Measurements from ENCODE around the gene BAAT. TPM values are rescaled to one million over a fixed set of nuclear protein-coding genes. Genes with fewer than 3 reads are reported as not detected.
A peak's percentile ranks its signal among the peaks of the same experiment; 100 is the strongest.

The BAAT gene
- total and polyA plus RNA-seq, 2 experiments from 2014 or later, result 19.8 to 41.8 TPM

DNA sequence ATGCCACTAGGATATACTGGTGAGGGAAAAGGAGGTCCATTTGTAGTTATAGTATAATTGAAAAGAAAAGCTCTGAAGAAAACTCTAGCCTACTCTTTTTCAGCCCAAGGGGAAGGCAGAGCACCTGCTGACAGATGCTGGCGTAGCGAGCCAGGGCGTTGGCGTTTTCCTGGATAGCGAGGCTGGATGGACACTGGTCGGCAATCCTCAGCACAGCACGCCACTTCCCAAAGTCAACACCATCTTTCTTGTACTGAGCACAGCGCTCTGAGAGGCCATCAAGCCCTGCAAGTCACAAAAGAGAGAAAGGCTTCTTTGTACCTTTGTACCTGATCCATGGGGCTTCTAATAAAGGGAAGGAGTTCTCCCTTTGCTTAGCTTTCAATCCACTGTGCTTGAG lies 42.6 kb upstream of the BAAT start:
- no peak for TF ChIP-seq CTCF (IDR thresholded peaks at IDR 0.05; ENCODE audit: poor library complexity)
- Histone ChIP-seq H3K27me3 (no peaks in the 10 kb centered on the region), H3K79me2 (no peaks in the 10 kb centered on the region), H3K4me1 (ENCODE audit: insufficient read depth) (no peaks in the 10 kb centered on the region), H3K4me3 (no peak overlapping the region), H2AFZ (no peak overlapping the region), H3K9me2 (replicated peaks; ENCODE audit: insufficient read depth) (no peaks in the 10 kb centered on the region), H3K9me3 (ENCODE audit: low read depth) (no peaks in the 10 kb centered on the region), H3K27ac (peak overlapping the region; percentile 62), H4K20me1 (ENCODE audit: insufficient read depth, poor library complexity, severe bottlenecking) (no peaks in the 10 kb centered on the region), H3K4me2 (no peak overlapping the region), H3K36me3 (replicated peaks; ENCODE audit: insufficient read depth, low read depth) (no peaks in the 10 kb centered on the region)
- DNase-seq (ENCODE audit: low spot score), result no peak
- 94% methylated on average over 8 of the region's 8 CpGs for WGBS (ENCODE audit: low lambda C conversion rate, missing lambda C conversion rate)

- Histone ChIP-seq H3K27me3 (no peaks in the 10 kb centered on the region), H3K27ac (no peak overlapping the region), H3K4me2 (no peak overlapping the region), H4K20me1 (ENCODE audit: insufficient read depth, poor library complexity, severe bottlenecking) (no peaks in the 10 kb centered on the region), H3K9me2 (replicated peaks; ENCODE audit: insufficient read depth) (no peaks in the 10 kb centered on the region), H3K4me1 (ENCODE audit: insufficient read depth) (no peaks in the 10 kb centered on the region), H3K36me3 (replicated peaks; ENCODE audit: insufficient read depth, low read depth) (no peaks in the 10 kb centered on the region), H3K79me2 (no peaks in the 10 kb centered on the region), H3K4me3 (no peak overlapping the region), H2AFZ (no peak overlapping the region), H3K9me3 (ENCODE audit: low read depth) (no peaks in the 10 kb centered on the region)
- TF ChIP-seq EZH2 (IDR thresholded peaks at IDR 0.05; ENCODE audit: borderline replicate concordance) (no peak), CTCF (IDR thresholded peaks at IDR 0.05; ENCODE audit: poor library complexity) (no peak), EZH2phosphoT487 (IDR thresholded peaks at IDR 0.05; ENCODE audit: low read depth, severe bottlenecking, unreplicated experiment) (no peak)
- peak; percentile 29 for DNase-seq (ENCODE audit: low spot score)
- WGBS (ENCODE audit: low lambda C conversion rate, missing lambda C conversion rate), result 74% methylated on average over 5 of the region's 5 CpGs
These were observed 36.9 kb upstream of the BAAT start for GRCh38 chr9:101421653-101422065.

GRCh38 chr9:101419863-101420262 lies 35.1 kb upstream of the BAAT start:
- peaks cover under 1% of the 10 kb centered on the region for H3K9me3 ChIP-seq (ENCODE audit: low read depth)
- H3K27ac ChIP-seq, result no peak overlapping the region
- H3K4me2 ChIP-seq, result no peak overlapping the region
- H3K36me3 ChIP-seq (replicated peaks; ENCODE audit: insufficient read depth, low read depth), result no peaks in the 10 kb centered on the region
- no peaks in the 10 kb centered on the region for H3K27me3 ChIP-seq
- DNase-seq (ENCODE audit: low spot score), result no peak
- no peaks in the 10 kb centered on the region for H3K79me2 ChIP-seq
- no peaks in the 10 kb centered on the region for H3K4me1 ChIP-seq (ENCODE audit: insufficient read depth)
- no peak overlapping the region for H2AFZ ChIP-seq
- no peak overlapping the region for H3K4me3 ChIP-seq
- TF ChIP-seq EZH2phosphoT487 (IDR thresholded peaks at IDR 0.05; ENCODE audit: low read depth, severe bottlenecking, unreplicated experiment) (no peak), CTCF (IDR thresholded peaks at IDR 0.05; ENCODE audit: poor library complexity) (no peak), EZH2 (IDR thresholded peaks at IDR 0.05; ENCODE audit: borderline replicate concordance) (no peak)
- WGBS (ENCODE audit: low lambda C conversion rate, missing lambda C conversion rate), result 80% methylated on average over 2 of the region's 2 CpGs
- H3K9me2 ChIP-seq (replicated peaks; ENCODE audit: insufficient read depth), result no peaks in the 10 kb centered on the region
- H4K20me1 ChIP-seq (ENCODE audit: insufficient read depth, poor library complexity, severe bottlenecking), result no peaks in the 10 kb centered on the region
